GM12891 (cell line): ENCODE measurements around the gene FMC1.

Experiments
- POLR2A ChIP-seq: IDR thresholded peaks from 2 replicates; pipeline ENCODE4 v1.6.1; 2011; ENCODE audit warnings: low read depth, low read length, control low read depth
- POLR2AphosphoS5 ChIP-seq: IDR thresholded peaks from 2 replicates; pipeline ENCODE4 v1.6.1; 2011; ENCODE audit warnings: low read depth, low read length, control low read depth
- POU2F2 ChIP-seq: IDR thresholded peaks from 2 replicates; pipeline ENCODE4 v1.6.1; 2011; ENCODE audit warnings: low read depth, mild to moderate bottlenecking, control low read depth, low read length, moderate library complexity
- SPI1 ChIP-seq: IDR thresholded peaks from 2 replicates; pipeline ENCODE4 v1.6.1; 2011; ENCODE audit warnings: low read depth, low read length, control low read depth
- TAF1 ChIP-seq: IDR thresholded peaks from 2 replicates; pipeline ENCODE4 v1.6.1; 2011; ENCODE audit warnings: low read depth, low read length, control low read depth

- TF ChIP-seq POLR2AphosphoS5, result peak; percentile 98
- TF ChIP-seq POLR2A, result peak; percentile 99
- peak; percentile 90 for TF ChIP-seq TAF1
- TF ChIP-seq SPI1, result 0 out of 2 replicates have a peak, but pooled peaks have one; percentile 34
- peak; percentile 92 for TF ChIP-seq POU2F2
These were observed 18.5 kb downstream of the FMC1 start, which contains the start of gene LUC7L2 for GRCh38 chr7:139359366-139360209.
